HepG2 (cell line): ENCODE data around the gene ETF1. TPM values are rescaled to one million over a fixed set of nuclear protein-coding genes. Genes with fewer than 3 reads are reported as not detected.

Experiments used
- ATAD3A ChIP-seq: sonication (generic); formaldehyde crosslinking; IDR thresholded peaks from 2 replicates; pipeline ENCODE4 v1.4.0; 2020; ENCODE audit warnings: missing genetic modification reagents
- ATF7 ChIP-seq, 2 experiments: fragments of 450-650 bp in 1 of 2; sonication (generic) in 1 of 2; formaldehyde crosslinking in 1 of 2; IDR thresholded peaks; 2 replicates each; pipeline versions ENCODE4 v1.4.0 to v1.6.1; 2016 to 2020; ENCODE audit warnings: antibody characterized with exemption in 1 of 2, mild to moderate bottlenecking in 1 of 2, missing genetic modification reagents in 1 of 2
- CCAR2 ChIP-seq: fragments of 200-400 bp; formaldehyde crosslinking; optimal IDR thresholded peaks from 2 replicates; pipeline ENCODE3; 2018; ENCODE audit warnings: low read depth, mild to moderate bottlenecking, low read length, moderate library complexity
- CHD4 ChIP-seq: fragments of 200-600 bp; sonication (generic); IDR thresholded peaks from 2 replicates; pipeline ENCODE4 v1.7.0; 2017; ENCODE audit warnings: mild to moderate bottlenecking, low read length, borderline replicate concordance
- ETV6 ChIP-seq: sonication (generic); formaldehyde crosslinking; conservative IDR thresholded peaks from 2 replicates; pipeline ENCODE4 v1.4.0; 2020; ENCODE audit warnings: missing genetic modification reagents
- FOXM1 ChIP-seq: sonication (generic); formaldehyde crosslinking; IDR thresholded peaks from 2 replicates; pipeline ENCODE4 v1.5.0; 2020; ENCODE audit warnings: missing genetic modification reagents
- GFI1 ChIP-seq: sonication (generic); formaldehyde crosslinking; IDR thresholded peaks from 2 replicates; pipeline ENCODE4 v1.5.0; 2020; ENCODE audit warnings: missing genetic modification reagents, mild to moderate bottlenecking, borderline replicate concordance
- HIVEP1 ChIP-seq: sonication (generic); formaldehyde crosslinking; IDR thresholded peaks from 2 replicates; pipeline ENCODE4 v1.4.0; 2020; ENCODE audit warnings: mild to moderate bottlenecking, missing genetic modification reagents
- HOXA9 ChIP-seq: sonication (generic); formaldehyde crosslinking; IDR thresholded peaks from 2 replicates; pipeline ENCODE4 v1.8.1; 2022; ENCODE audit warnings: missing genetic modification reagents, mild to moderate bottlenecking, moderate library complexity, borderline replicate concordance
- IRX3 ChIP-seq: sonication (generic); formaldehyde crosslinking; IDR thresholded peaks from 2 replicates; pipeline ENCODE4 v1.8.1; 2023; ENCODE audit warnings: mild to moderate bottlenecking, low read depth, missing genetic modification reagents, borderline replicate concordance
- KDM4B ChIP-seq: sonication (generic); formaldehyde crosslinking; IDR thresholded peaks from 2 replicates; pipeline ENCODE4 v1.4.0; 2020; ENCODE audit warnings: missing genetic modification reagents
- KLF12 ChIP-seq: sonication (generic); formaldehyde crosslinking; IDR thresholded peaks from 2 replicates; pipeline ENCODE4 v1.4.0; 2020; ENCODE audit warnings: missing genetic modification reagents, borderline replicate concordance
- KLF6 ChIP-seq: IDR thresholded peaks from 2 replicates; pipeline ENCODE4 v1.8.0; 2016; ENCODE audit warnings: missing biosample characterization, missing genetic modification reagents
- MTF2 ChIP-seq: sonication (generic); formaldehyde crosslinking; IDR thresholded peaks from 2 replicates; pipeline ENCODE4 v1.5.0; 2020; ENCODE audit warnings: missing genetic modification reagents, borderline replicate concordance
- NCOA2 ChIP-seq: sonication (generic); formaldehyde crosslinking; IDR thresholded peaks from 2 replicates; pipeline ENCODE4 v1.8.0; 2022; ENCODE audit warnings: inconsistent platforms
- PITX1 ChIP-seq: sonication (generic); formaldehyde crosslinking; IDR thresholded peaks from 2 replicates; pipeline ENCODE4 v1.5.1; 2020; ENCODE audit warnings: mild to moderate bottlenecking, missing genetic modification reagents
- POLR2A ChIP-seq, 2 experiments: IDR thresholded peaks; 2 replicates each; pipeline ENCODE4 v1.6.1; 2011; ENCODE audit warnings: low read depth in 2 of 2, low read length in 2 of 2, mild to moderate bottlenecking in 1 of 2, moderate library complexity in 1 of 2; ENCODE audit not compliant: insufficient read depth in 1 of 2
- SMAD3 ChIP-seq: sonication (generic); formaldehyde crosslinking; IDR thresholded peaks from 2 replicates; pipeline ENCODE4 v1.4.0; 2020; ENCODE audit warnings: missing genetic modification reagents
- SRSF9 ChIP-seq: fragments of 200-400 bp; formaldehyde crosslinking; IDR thresholded peaks from 2 replicates; pipeline ENCODE4 v1.6.1; 2018; ENCODE audit warnings: borderline replicate concordance, mild to moderate bottlenecking, low read depth, low read length; ENCODE audit not compliant: insufficient read depth, poor library complexity, severe bottlenecking
- THYN1 ChIP-seq: sonication (generic); formaldehyde crosslinking; IDR thresholded peaks from 2 replicates; pipeline ENCODE4 v1.8.1; 2023; ENCODE audit warnings: low read depth, mild to moderate bottlenecking, moderate library complexity, missing genetic modification reagents, borderline replicate concordance
- XRCC5 ChIP-seq: fragments of 200-400 bp; formaldehyde crosslinking; optimal IDR thresholded peaks from 2 replicates; pipeline ENCODE3; 2017; ENCODE audit warnings: mild to moderate bottlenecking, low read length
- ZBTB33 ChIP-seq: sonication (generic); formaldehyde crosslinking; IDR thresholded peaks from 2 replicates; pipeline ENCODE4 v1.4.0; 2020; ENCODE audit warnings: missing genetic modification reagents
- ZBTB38 ChIP-seq: sonication (generic); formaldehyde crosslinking; IDR thresholded peaks from 2 replicates; pipeline ENCODE4 v1.5.1; 2020; ENCODE audit warnings: mild to moderate bottlenecking, missing genetic modification reagents
- ZBTB42 ChIP-seq: sonication (generic); formaldehyde crosslinking; IDR thresholded peaks from 2 replicates; pipeline ENCODE4 v1.5.0; 2020; ENCODE audit warnings: mild to moderate bottlenecking, missing genetic modification reagents
- ZNF264 ChIP-seq: sonication (generic); formaldehyde crosslinking; IDR thresholded peaks from 2 replicates; pipeline ENCODE4 v1.4.0; 2020; ENCODE audit warnings: missing genetic modification reagents
- ZNF292 ChIP-seq: sonication (generic); formaldehyde crosslinking; IDR thresholded peaks from 2 replicates; pipeline ENCODE4 v1.8.1; 2022; ENCODE audit warnings: mild to moderate bottlenecking, low read depth, missing genetic modification reagents, borderline replicate concordance
- ZNF747 ChIP-seq: sonication (generic); formaldehyde crosslinking; IDR thresholded peaks from 2 replicates; pipeline ENCODE4 v1.8.1; 2023; ENCODE audit warnings: missing genetic modification reagents, mild to moderate bottlenecking, borderline replicate concordance
- ZNF883 ChIP-seq: sonication (generic); formaldehyde crosslinking; IDR thresholded peaks from 2 replicates; pipeline ENCODE4 v1.5.1; 2020; ENCODE audit warnings: mild to moderate bottlenecking, missing genetic modification reagents; ENCODE audit errors: not compliant biosample characterization
- ZSCAN22 ChIP-seq: sonication (generic); formaldehyde crosslinking; IDR thresholded peaks from 2 replicates; pipeline ENCODE4 v1.4.0; 2020; ENCODE audit warnings: mild to moderate bottlenecking, missing genetic modification reagents
- ZSCAN5A ChIP-seq: sonication (generic); formaldehyde crosslinking; IDR thresholded peaks from 2 replicates; pipeline ENCODE4 v1.8.0; 2022; ENCODE audit warnings: mild to moderate bottlenecking, missing genetic modification reagents, borderline replicate concordance
- polyA plus RNA-seq, 8 experiments: library from polyadenylated mRNA; depleted of rRNA in 3 of 8; stranded (reverse) in 7 of 8; unstranded in 1 of 8; fragments of >200 nt; fragmentation: Illumina TruSeq in 4 of 8; extraction: Trizol in 4 of 8; gene quantifications; 2 replicates each; pipeline versions ENCODE4 v1.2.1 to v1.2.3, GENCODE V29; 2011 to 2016; ENCODE audit warnings: low read depth in 4 of 8, missing spikeins in 1 of 8, mixed read lengths in 1 of 8; ENCODE audit not compliant: insufficient read depth in 1 of 8
- total RNA-seq, 5 experiments: library from RNA; depleted of rRNA; stranded (reverse); fragments of >200 nt; fragmentation: Illumina TruSeq; extraction: Trizol; gene quantifications; 2 replicates each; pipeline ENCODE4 v1.2.3, GENCODE V29; 2016; ENCODE audit warnings: low read depth in 1 of 5

ETF1 gene
- total and polyA plus RNA-seq, 2 of the 13 experiments (the other 11 are each of a cell fraction or from before 2014, with no cell fraction given): 52.1 to 184 TPM

GRCh38 chr5:138464008-138464387 lies 79.0 kb downstream of the ETF1 start (continued):
- TF ChIP-seq SRSF9: no peak
- peak; percentile 24; the same call in 1 of the 2 replicates for TF ChIP-seq IRX3 (CRISPR knock-in tag)
- TF ChIP-seq MTF2: no peak
- no peak; the same call in 1 of the 2 replicates for TF ChIP-seq NCOA2 (CRISPR knock-in tag)
- no peak for TF ChIP-seq ZBTB42 (CRISPR knock-in tag)
- no peak for TF ChIP-seq GFI1 (CRISPR knock-in tag)
- TF ChIP-seq THYN1 (CRISPR knock-in tag): 0 out of 2 replicates have a peak, but pooled peaks have one; percentile 15
- TF ChIP-seq ZNF264 (CRISPR knock-in tag): no peak
- no peak for TF ChIP-seq ZSCAN22 (CRISPR knock-in tag)
- TF ChIP-seq KLF6 (CRISPR knock-in tag): no peak; the same call in 1 of the 2 replicates
- 0 out of 2 replicates have a peak, but pooled peaks have one; percentile 18 for TF ChIP-seq KDM4B (CRISPR knock-in tag)
- TF ChIP-seq SMAD3 (CRISPR knock-in tag): no peak
- peak; percentile 79 for TF ChIP-seq XRCC5
- 0 out of 2 replicates have a peak, but pooled peaks have one; percentile 31 for TF ChIP-seq HOXA9 (CRISPR knock-in tag)
- TF ChIP-seq POLR2A (IDR thresholded peaks at IDR 0.05; ENCODE audit: insufficient read depth in 1 of 2, low read depth in 2 of 2, low read length in 2 of 2): no peak
- TF ChIP-seq ZBTB33: peak; percentile 6; the same call in 1 of the 2 replicates
- TF ChIP-seq ZNF747 (CRISPR knock-in tag): no peak; the same call in 1 of the 2 replicates
- no peak for TF ChIP-seq PITX1 (CRISPR knock-in tag)
- no peak for TF ChIP-seq ATF7 (IDR thresholded peaks at IDR 0.05)
- TF ChIP-seq ATF7 (CRISPR knock-in tag; IDR thresholded peaks at IDR 0.05): no peak
- TF ChIP-seq ZBTB38 (CRISPR knock-in tag): no peak; the same call in 1 of the 2 replicates
- TF ChIP-seq FOXM1 (CRISPR knock-in tag): no peak
- TF ChIP-seq ETV6 (CRISPR knock-in tag): no peak
- no peak for TF ChIP-seq CCAR2
- peak; percentile 16 for TF ChIP-seq ZNF883 (CRISPR knock-in tag)
- peak; percentile 95 for TF ChIP-seq HIVEP1 (CRISPR knock-in tag)
- 0 out of 2 replicates have a peak, but pooled peaks have one; percentile 32 for TF ChIP-seq ZNF292 (CRISPR knock-in tag)
- no peak for TF ChIP-seq CHD4
- TF ChIP-seq ATAD3A (CRISPR knock-in tag): no peak
- no peak for TF ChIP-seq KLF12 (CRISPR knock-in tag)
- TF ChIP-seq ZSCAN5A: no peak
